Inflammatory macrophage treated with lipopolysaccharide for 1 hour (primary cell): ENCODE results near the gene MAGEB10.
"Not testable (repeated sequence)": the region's sequence is repeated elsewhere in the genome, so short reads cannot be mapped to it uniquely, and the experiment has no call there.

Experiments used
- DNase-seq, 2 donors: peaks; one replicate each; pipeline ENCODE4 v3.0.0-alpha.2; 2020 to 2022

MAGEB10 gene

DNA sequence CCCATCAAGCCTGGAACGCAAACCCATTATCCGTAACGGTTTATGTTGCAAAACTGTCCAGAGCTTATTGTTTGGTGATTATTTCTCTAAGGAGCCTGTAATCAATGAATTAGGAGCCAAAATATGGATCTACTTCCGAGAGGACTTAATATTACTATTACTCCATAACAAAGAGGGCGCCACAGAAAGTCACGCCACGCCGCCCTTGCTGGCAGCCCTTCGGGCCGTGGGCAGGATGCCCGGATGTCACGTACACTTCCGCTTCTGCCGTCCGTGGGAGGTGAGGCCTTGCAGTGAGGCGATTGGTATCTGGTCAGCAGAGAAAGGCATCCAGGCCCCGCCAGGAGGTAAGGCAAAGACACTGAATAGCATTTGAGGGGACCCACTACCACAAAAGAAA lies at the start of gene MAGEB10:
TSS of gene MAGEB10 (plus strand) at position 301 of the 400 bp plus-strand sequence. CDS start 13,317 bp downstream, outside the sequence.
- no peak for DNase-seq

DNA sequence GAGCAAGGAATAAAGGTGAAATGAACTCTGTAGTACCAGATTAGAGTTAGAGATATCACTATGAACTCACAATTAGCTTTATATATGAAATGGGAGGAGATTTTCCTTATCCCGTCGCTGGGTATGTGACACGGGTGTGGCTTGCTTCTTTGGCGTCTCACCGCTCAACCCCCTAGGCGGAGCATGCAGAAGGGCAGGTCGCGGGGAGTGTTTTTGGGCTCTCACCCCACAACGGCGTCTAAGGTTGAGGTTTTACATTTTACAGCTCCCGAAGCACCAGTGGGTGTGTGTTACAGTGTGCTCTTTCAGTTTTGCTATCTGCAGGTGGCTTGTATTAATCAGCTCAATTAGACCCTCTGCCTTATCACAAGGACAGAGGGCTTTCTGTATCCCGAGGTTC lies 42.1 kb upstream of the MAGEB10 start:
- no peak for DNase-seq

DNA sequence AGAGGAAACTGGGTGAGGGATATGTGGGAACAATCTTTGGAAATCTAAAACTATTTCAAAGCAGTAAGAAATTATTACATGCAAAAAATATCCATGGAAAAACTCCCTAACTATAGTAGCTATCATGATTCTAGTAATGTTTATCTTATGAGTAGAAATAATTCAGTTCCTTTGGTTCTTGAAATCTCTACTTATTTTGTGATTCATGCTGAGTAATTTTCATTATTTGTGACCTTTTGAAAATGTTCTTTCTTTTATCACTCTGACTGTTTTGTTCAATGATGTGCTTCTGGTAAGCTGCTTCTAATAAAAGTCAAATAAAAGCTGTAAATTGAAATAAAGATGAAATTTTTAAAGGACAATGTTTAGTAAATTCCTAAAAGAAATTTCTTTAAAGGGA lies 40.4 kb upstream of the MAGEB10 start:
- DNase-seq: no peak

DNA sequence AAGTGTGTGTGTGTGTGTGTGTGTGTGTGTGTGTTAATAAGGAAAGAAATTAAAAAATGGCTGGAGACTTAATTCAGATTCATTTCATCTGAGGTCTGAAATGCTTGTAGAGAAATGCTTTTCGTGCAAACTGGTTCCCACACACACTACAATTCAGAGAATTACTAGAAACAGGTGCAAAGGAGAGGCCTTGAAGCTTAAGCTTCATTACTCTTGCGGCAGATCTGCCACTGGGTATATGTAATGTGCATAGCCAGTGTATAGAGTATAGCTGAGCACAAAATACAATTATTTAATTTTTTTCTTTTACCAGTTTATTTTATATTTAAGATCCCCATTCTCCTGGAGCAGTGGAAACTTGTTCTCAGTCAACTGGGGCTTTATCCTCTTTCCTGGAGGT lies 31.8 kb upstream of the MAGEB10 start:
- no peak for DNase-seq

DNA sequence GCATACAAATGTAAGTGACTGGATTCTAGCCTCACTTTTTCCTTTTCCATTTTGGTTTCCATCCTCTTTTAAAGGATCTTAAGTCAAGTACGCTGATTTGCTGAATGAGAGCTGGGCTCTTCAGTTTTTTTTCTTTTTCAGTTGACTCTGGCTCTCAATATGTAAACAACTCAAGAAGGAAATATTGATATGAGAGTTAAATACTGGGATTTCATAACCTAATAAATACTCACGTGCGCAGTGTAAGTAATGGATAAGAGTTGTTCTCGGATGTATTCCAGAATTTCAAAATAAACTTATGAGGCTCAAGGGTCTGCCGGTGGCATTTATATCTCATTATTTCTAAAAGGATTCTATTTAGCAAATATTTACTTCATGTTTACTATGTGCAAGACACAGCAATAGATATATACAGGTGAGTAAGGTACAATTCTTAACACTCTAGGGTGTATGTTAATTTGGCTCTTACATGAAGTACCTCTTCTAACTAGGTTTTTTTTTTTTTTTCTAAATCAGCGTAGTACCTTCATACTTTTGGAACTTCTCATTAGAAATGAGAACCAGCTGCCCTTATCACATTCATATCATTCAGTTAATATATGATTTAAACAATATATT lies 11.0 kb upstream of the MAGEB10 start:
- no peak for DNase-seq

DNA sequence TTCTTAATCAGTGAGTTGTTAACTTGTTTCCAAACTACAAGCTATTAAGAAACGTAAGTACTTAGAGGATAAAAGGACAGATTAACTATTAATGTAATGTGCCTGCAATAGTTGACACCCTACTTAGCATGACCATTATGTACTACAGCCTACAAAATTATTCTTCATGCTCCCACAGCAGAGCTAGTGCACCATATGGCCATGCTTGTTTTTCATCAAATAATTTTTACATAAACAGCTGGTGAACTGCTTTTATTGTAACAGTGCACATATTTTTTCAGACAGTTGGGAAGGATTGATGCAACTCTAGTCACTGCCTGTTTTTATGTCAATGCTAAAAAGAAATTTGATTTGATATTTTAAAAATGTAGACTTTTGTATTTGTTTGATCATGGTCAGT lies 10.2 kb upstream of the MAGEB10 start:
- DNase-seq: no peak

DNA sequence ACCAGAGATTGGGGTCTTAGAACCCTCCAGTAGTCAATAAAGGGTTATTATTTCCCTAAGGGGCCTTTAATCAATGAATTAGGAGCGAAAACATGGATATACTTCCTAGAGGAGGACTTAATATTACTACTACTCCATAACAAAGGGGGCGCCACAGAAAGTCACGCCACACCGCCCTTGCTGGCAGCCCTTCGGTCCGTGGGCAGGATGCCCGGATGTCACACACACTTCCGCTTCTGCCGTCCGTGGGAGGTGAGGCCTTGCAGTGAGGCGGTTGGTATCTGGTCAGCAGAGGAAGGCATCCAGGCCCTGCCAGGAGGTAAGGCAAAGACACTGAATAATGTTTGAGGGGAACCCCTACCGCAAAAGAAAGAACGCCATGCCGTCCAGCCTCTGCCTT lies 436 bp downstream of the MAGEB10 start:
- no peak for DNase-seq

DNA sequence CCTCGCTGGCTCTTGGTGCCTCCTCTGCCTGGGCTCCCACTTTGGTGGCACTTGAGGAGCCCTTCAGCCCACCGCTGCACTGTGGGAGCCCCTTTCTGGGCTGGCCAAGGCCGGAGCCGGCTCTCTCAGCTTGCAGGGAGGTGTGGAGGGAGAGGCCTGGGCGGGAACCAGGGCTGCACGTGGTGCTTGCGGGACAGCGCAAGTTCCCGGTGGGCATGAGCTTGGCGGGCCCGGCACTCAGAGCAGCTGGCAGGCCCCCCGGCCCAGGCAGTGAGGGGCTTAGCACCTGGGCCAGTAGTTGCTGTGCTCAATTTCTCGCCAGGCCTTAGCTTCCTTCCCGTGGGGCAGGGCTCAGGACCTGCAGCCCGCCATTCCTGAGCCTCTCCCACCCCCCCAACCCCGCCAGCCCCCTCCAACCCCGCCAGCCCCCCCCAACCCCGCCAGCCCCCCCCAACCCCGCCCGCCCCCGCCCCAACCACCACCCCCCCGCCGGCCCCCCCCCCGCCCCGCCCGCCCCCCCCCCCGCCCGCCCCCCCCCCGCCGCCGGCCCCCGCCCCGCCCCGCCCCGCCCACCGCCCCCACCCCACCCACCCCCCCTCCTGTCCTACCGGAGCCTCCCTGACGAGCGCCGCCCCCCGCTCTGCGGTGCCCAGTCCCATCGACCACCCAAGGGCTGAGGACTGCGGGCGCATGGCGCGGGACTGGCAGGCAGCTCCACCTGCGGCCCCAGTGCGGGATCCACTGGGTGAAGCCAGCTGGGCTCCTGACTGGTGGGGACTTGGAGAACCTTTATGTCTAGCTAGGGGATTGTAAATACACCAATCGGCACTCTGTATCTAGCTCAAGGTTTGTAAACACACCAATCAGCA lies 1.4 kb downstream of the MAGEB10 start:
- DNase-seq: not testable (repeated sequence)

DNA sequence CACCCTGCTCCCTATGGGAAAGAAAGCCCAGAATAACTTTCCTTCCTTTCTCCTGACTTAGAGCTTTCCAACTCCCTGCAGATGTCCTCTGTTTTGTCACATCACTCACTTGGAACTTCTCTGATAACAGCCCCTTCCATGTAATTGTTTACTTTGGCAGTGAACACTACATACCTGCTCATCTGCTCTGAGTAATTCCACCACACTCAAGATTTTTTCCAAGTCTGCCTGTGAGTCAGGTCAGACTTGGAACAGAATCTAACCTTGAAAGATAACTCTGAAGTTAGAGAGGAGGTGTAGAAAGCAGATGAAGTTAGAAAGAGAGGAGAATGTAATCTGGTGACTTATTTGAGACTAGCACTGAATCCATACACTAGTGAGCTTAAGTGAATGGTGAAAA lies 7.4 kb downstream of the MAGEB10 start:
- DNase-seq: no peak

DNA sequence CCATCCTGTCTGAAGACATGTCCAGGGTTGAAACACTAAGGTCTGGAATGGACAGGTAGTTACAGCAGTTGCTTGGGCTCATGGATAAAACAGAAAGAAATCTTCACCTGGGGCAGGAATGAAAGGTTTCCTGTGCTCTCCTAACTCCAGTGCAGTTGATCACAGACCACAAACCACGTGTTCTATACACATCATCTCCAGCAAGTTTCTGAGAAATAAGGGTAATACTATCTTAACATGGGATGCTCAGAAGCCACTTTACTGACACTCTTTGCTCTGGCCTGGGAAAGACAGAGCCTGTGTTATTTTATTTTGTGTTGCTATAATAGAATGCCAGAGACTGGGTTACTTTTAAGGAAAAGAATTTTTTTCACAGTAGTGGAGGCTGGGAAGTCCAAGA lies 16.0 kb downstream of the MAGEB10 start:
- no peak for DNase-seq

GRCh38 chrX:27838185-27838584 lies 30.4 kb downstream of the MAGEB10 start:
- DNase-seq: no peak

GRCh38 chrX:27840881-27841280 lies 33.1 kb downstream of the MAGEB10 start:
- DNase-seq: no peak

GRCh38 chrX:27842859-27843258 lies 35.1 kb downstream of the MAGEB10 start:
- no peak for DNase-seq

DNA sequence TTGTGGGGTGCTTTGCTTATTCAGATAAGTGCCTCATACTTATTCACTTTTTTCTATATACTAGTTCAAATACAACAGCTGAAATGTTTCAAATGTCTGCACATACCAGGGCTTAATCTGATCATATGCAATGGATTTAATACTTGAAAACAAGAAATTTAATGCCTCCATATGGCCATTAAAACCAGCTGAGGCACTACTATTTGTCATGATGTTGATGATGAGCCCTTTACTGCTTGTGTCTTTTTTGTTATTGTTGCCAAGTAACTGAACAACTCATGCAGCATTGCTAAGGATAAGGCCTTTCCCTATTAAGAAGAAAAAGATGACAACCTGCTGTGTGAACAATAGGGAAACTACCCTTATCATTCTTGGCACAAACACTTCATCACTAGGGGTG lies 52.5 kb downstream of the MAGEB10 start:
- DNase-seq: no peak

DNA sequence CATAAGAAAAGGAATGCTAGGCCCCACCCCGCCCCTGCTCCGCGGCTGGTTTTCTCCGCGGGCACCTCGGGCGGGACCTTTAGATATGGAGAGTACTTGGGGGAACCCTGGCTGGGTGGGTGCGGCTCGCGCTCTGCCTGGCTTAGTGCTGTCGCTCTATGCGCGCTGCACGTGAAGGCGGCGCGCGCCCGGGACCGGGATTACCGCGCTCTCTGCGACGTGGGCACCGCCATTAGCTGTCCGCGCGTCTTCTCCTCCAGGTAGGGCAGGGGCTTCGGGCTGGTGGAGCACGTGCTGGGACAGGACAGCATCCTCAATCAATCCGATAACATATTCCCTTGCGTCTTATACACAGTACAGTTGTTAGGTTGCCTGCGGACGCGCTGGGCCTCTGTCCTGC lies 56.0 kb downstream of the MAGEB10 start:
- DNase-seq: no peak
